GM18858 (cell line): Measurements from ENCODE around the gene TFAP2A.

Experiments used
- ATAC-seq: cut with Tn5 transposase; IDR thresholded peaks from one replicate; pipeline ENCODE4 v1.9.1; 2021; ENCODE audit not compliant: unreplicated experiment

TFAP2A gene

GRCh38 chr6:10384091-10384609, 30.7 kb downstream of the TFAP2A start:
- no peak for ATAC-seq

- no peak for ATAC-seq
Observed at GRCh38 chr6:10383331-10384090, 31.4 kb downstream of the TFAP2A start.

GRCh38 chr6:10382728-10383330, 32.0 kb downstream of the TFAP2A start:
- ATAC-seq = no peak

GRCh38 chr6:10382322-10382721, 32.6 kb downstream of the TFAP2A start:
- ATAC-seq = no peak

- no peak for ATAC-seq
Observed at GRCh38 chr6:10381830-10382208, 33.1 kb downstream of the TFAP2A start.

GRCh38 chr6:10381133-10381829, 33.6 kb downstream of the TFAP2A start:
- ATAC-seq = no peak

- ATAC-seq = no peak
Observed at GRCh38 chr6:10375391-10375969, 39.4 kb downstream of the TFAP2A start.

- no peak for ATAC-seq
Observed at GRCh38 chr6:10373642-10374359, 41.1 kb downstream of the TFAP2A start.

- no peak for ATAC-seq
Observed at GRCh38 chr6:10369896-10370295, 45.0 kb downstream of the TFAP2A start.

GRCh38 chr6:10368861-10369260, 46.0 kb downstream of the TFAP2A start:
- no peak for ATAC-seq

GRCh38 chr6:10363911-10364310, 51.0 kb downstream of the TFAP2A start:
- no peak for ATAC-seq

- ATAC-seq = no peak
Observed at GRCh38 chr6:10362300-10362699, 52.6 kb downstream of the TFAP2A start.

GRCh38 chr6:10361428-10361827, 53.4 kb downstream of the TFAP2A start:
- no peak for ATAC-seq

GRCh38 chr6:10359581-10359980, 55.3 kb downstream of the TFAP2A start:
- no peak for ATAC-seq

GRCh38 chr6:10355115-10355702, 59.7 kb downstream of the TFAP2A start:
- ATAC-seq = peak; percentile 51

GRCh38 chr6:10351791-10352190, 63.1 kb downstream of the TFAP2A start:
- ATAC-seq = no peak

- ATAC-seq = no peak
Observed at GRCh38 chr6:10350720-10351119, 64.2 kb downstream of the TFAP2A start.

GRCh38 chr6:10347561-10348327, 67.1 kb downstream of the TFAP2A start:
- ATAC-seq = no peak
